ENCODE data around the gene TENM3. TPM values are rescaled to one million over a fixed set of nuclear protein-coding genes. Genes with fewer than 3 reads are reported as not detected.
A peak's percentile ranks its signal among the peaks of the same experiment; 100 is the strongest.

The TENM3 gene
- polyA plus RNA-seq, 6 donors from 2014 or later: not detected

- H3K27ac Mint-ChIP-seq: no peak overlapping the region
- DNase-seq (no peak), ATAC-seq (ENCODE audit: low read depth in 2 of 2) (no peak)
- H3K36me3 Mint-ChIP-seq: no peaks in the 10 kb centered on the region
- H3K27me3 Mint-ChIP-seq: peaks cover 0 to 8% (median 0%) of the 10 kb centered on the region in 3 donors
- no peaks in the 10 kb centered on the region for H3K4me1 Mint-ChIP-seq
- H3K4me3 Mint-ChIP-seq: no peak overlapping the region
- H3K9me3 Mint-ChIP-seq: peaks cover 0 to 23% (median 0%) of the 10 kb centered on the region in 7 donors
Measured at GRCh38 chr4:182758273-182758672, 515.1 kb downstream of the TENM3 start.

GRCh38 chr4:182760551-182761043 lies 517.4 kb downstream of the TENM3 start:
- peaks cover 7 to 11% (median 9%) of the 10 kb centered on the region in 3 donors for H3K27me3 Mint-ChIP-seq
- H3K36me3 Mint-ChIP-seq: no peaks in the 10 kb centered on the region
- peaks cover 0 to 23% (median 0%) of the 10 kb centered on the region in 7 donors for H3K9me3 Mint-ChIP-seq
- no peak for ATAC-seq (ENCODE audit: low read depth in 2 of 2)
- no peaks in the 10 kb centered on the region for H3K4me1 Mint-ChIP-seq
- H3K27ac Mint-ChIP-seq: no peak overlapping the region
- no peak overlapping the region for H3K4me3 Mint-ChIP-seq
- DNase-seq: no peak

GRCh38 chr4:182764137-182764536 lies 520.9 kb downstream of the TENM3 start:
- Mint-ChIP-seq H3K27me3 (peaks cover 9 to 19% (median 17%) of the 10 kb centered on the region in 3 donors), H3K4me1 (no peaks in the 10 kb centered on the region), H3K4me3 (no peak overlapping the region), H3K27ac (no peak overlapping the region), H3K9me3 (no peaks in the 10 kb centered on the region), H3K36me3 (no peaks in the 10 kb centered on the region)
- ATAC-seq (ENCODE audit: low read depth in 2 of 2) (no peak), DNase-seq (no peak)

- H3K36me3 Mint-ChIP-seq: no peaks in the 10 kb centered on the region
- H3K9me3 Mint-ChIP-seq: no peaks in the 10 kb centered on the region
- peaks cover 9 to 19% (median 17%) of the 10 kb centered on the region in 3 donors for H3K27me3 Mint-ChIP-seq
- DNase-seq (no peak), ATAC-seq (ENCODE audit: low read depth in 2 of 2) (no peak)
- no peak overlapping the region for H3K4me3 Mint-ChIP-seq
- no peaks in the 10 kb centered on the region for H3K4me1 Mint-ChIP-seq
- H3K27ac Mint-ChIP-seq: no peak overlapping the region
Measured at GRCh38 chr4:182764642-182765041, 521.4 kb downstream of the TENM3 start.

GRCh38 chr4:182765987-182766856 lies 523.0 kb downstream of the TENM3 start:
- Mint-ChIP-seq H3K27ac (peak overlapping the region in 1 of 6 donors; percentile 28), H3K4me3 (no peak overlapping the region), H3K4me1 (no peaks in the 10 kb centered on the region), H3K27me3 (peaks cover 9 to 19% (median 17%) of the 10 kb centered on the region in 3 donors), H3K9me3 (no peaks in the 10 kb centered on the region), H3K36me3 (no peaks in the 10 kb centered on the region)
- DNase-seq (no peak), ATAC-seq (ENCODE audit: low read depth in 2 of 2) (no peak)

- Mint-ChIP-seq H3K4me1 (no peaks in the 10 kb centered on the region), H3K4me3 (no peak overlapping the region), H3K36me3 (no peaks in the 10 kb centered on the region), H3K27me3 (peaks cover 9 to 19% (median 17%) of the 10 kb centered on the region in 3 donors), H3K27ac (peak overlapping the region in 1 of 6 donors; percentile 28), H3K9me3 (no peaks in the 10 kb centered on the region)
- ATAC-seq (ENCODE audit: low read depth in 2 of 2) (no peak), DNase-seq (no peak)
Measured at GRCh38 chr4:182766857-182767250, 523.7 kb downstream of the TENM3 start.

- Mint-ChIP-seq H3K27ac (no peak overlapping the region), H3K4me1 (no peaks in the 10 kb centered on the region), H3K36me3 (no peaks in the 10 kb centered on the region), H3K27me3 (peaks cover 4 to 19% (median 17%) of the 10 kb centered on the region in 3 donors), H3K9me3 (no peaks in the 10 kb centered on the region), H3K4me3 (no peak overlapping the region)
- ATAC-seq (ENCODE audit: low read depth in 2 of 2) (no peak), DNase-seq (no peak)
Measured at GRCh38 chr4:182768838-182769237, 525.6 kb downstream of the TENM3 start.

GRCh38 chr4:182770259-182770995 lies 527.2 kb downstream of the TENM3 start:
- Mint-ChIP-seq H3K4me1 (no peaks in the 10 kb centered on the region), H3K9me3 (no peaks in the 10 kb centered on the region)

GRCh38 chr4:182770996-182771514 lies 527.9 kb downstream of the TENM3 start:
- peaks cover 0 to 10% (median 6%) of the 10 kb centered on the region in 3 donors for H3K27me3 Mint-ChIP-seq
- no peak for ATAC-seq (ENCODE audit: low read depth in 2 of 2)

More at GRCh38 chr4:182770259-182770995, 527.2 kb downstream of the TENM3 start:
- no peaks in the 10 kb centered on the region for H3K36me3 Mint-ChIP-seq
- ATAC-seq (ENCODE audit: low read depth in 2 of 2): no peak
- no peak for DNase-seq
- H3K27ac Mint-ChIP-seq: no peak overlapping the region
- peaks cover 0 to 10% (median 10%) of the 10 kb centered on the region in 3 donors for H3K27me3 Mint-ChIP-seq
- no peak overlapping the region for H3K4me3 Mint-ChIP-seq

GRCh38 chr4:182775075-182775474 lies 531.9 kb downstream of the TENM3 start:
- Mint-ChIP-seq H3K4me1 (no peaks in the 10 kb centered on the region), H3K4me3 (no peak overlapping the region), H3K27ac (no peak overlapping the region), H3K27me3 (no peaks in the 10 kb centered on the region), H3K9me3 (peaks cover 0 to 3% (median 0%) of the 10 kb centered on the region in 7 donors), H3K36me3 (no peaks in the 10 kb centered on the region)
- DNase-seq (no peak), ATAC-seq (ENCODE audit: low read depth in 2 of 2) (no peak)

More at GRCh38 chr4:182770996-182771514, 527.9 kb downstream of the TENM3 start:
- H3K9me3 Mint-ChIP-seq: no peaks in the 10 kb centered on the region
- H3K36me3 Mint-ChIP-seq: no peaks in the 10 kb centered on the region
- no peak overlapping the region for H3K27ac Mint-ChIP-seq
- H3K4me3 Mint-ChIP-seq: no peak overlapping the region
- no peak for DNase-seq
- H3K4me1 Mint-ChIP-seq: no peaks in the 10 kb centered on the region

- H3K27me3 Mint-ChIP-seq: no peaks in the 10 kb centered on the region
Measured at GRCh38 chr4:182776376-182777105, 533.3 kb downstream of the TENM3 start.

GRCh38 chr4:182778222-182778982 lies 535.2 kb downstream of the TENM3 start:
- Mint-ChIP-seq H3K9me3 (peaks cover 0 to 3% (median 0%) of the 10 kb centered on the region in 7 donors), H3K4me3 (no peak overlapping the region), H3K27me3 (no peaks in the 10 kb centered on the region), H3K4me1 (no peaks in the 10 kb centered on the region), H3K27ac (peak overlapping the region in 1 of 6 donors; percentile 28), H3K36me3 (no peaks in the 10 kb centered on the region)
- DNase-seq (no peak), ATAC-seq (ENCODE audit: low read depth in 2 of 2) (no peak)

More at GRCh38 chr4:182776376-182777105, 533.3 kb downstream of the TENM3 start:
- Mint-ChIP-seq H3K4me3 (no peak overlapping the region), H3K9me3 (peaks cover 0 to 3% (median 0%) of the 10 kb centered on the region in 7 donors), H3K36me3 (no peaks in the 10 kb centered on the region), H3K27ac (no peak overlapping the region), H3K4me1 (no peaks in the 10 kb centered on the region)
- DNase-seq (no peak), ATAC-seq (ENCODE audit: low read depth in 2 of 2) (no peak)
